Stimulated activated CD4-positive, alpha-beta T cell treated with anti-CD3 and anti-CD28 coated beads, Interleukin-4, amount 100 ng/mL, for 1 hour (primary cell): Measurements from ENCODE around the gene EREG.

Experiments
- DNase-seq: peaks from one replicate; pipeline ENCODE4 v3.0.0-alpha.2; 2020

The EREG gene

DNA sequence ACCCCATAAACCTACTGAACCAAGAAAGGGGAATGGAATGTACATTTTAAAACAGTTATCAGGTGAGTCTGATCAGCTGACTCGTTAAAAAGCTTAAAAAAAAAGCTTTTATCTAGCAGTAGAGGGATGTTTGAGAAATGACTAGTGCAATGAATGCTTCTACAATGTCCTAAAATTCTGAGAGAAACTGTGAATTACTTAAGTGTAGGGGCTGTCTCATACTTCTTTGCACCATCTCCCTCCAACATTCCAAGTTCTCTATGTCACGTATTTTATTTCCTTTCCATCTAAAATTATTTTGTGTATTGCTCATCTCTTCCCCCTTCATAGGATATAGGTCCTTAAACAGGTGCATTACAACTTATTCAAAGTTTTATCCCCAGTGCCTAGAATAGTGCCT, 68.1 kb downstream of the EREG start:
- DNase-seq = no peak

DNA sequence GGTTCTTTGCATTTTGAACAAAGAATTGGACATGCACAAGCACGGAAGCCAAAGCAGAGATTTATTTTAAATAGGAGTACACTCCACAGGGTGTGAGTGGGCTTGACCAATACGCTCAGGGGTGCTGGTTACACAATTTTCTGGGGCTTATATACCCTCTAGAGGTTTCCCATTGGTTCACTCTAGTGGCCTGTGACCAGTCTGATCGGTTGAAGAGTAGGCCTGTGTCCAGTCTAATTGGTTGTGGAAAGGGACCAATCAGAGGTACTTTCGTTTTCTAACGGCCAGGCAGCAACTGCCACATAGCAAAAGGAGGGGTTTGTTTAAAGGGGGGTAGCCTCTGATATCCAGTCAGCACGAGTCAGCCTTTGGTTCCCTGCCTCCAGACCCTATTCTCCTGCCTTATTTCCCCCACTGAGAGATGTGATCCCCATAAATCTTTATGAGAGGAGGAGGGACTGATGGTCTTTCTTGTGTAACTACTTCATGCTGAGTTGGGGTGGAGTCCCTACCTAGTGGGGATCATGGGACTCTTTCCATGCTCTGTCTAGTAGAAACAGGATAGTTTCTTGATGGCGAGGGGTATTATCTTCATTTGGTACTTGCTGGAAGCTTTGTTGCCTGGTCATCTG, 68.7 kb downstream of the EREG start:
- DNase-seq = no peak

DNA sequence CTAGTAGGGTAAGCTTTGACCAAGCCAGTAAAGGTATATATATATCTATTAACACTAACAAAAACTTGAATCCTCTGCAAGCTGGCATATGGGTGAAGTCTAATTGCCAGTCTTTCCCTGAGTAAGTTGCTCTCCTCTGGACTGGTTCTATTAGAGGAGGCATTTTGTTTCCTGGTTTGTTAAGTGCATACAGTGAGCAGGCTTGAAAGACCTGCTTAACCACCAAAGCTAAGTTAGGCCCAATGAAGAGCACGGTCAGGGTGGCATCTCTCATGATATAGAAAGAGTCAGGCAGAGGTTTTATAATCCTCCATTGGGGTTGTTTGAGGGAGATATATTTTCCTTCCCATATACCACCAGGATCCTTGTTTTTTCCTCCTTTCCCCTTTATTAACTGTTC, 70.4 kb downstream of the EREG start:
- no peak for DNase-seq

DNA sequence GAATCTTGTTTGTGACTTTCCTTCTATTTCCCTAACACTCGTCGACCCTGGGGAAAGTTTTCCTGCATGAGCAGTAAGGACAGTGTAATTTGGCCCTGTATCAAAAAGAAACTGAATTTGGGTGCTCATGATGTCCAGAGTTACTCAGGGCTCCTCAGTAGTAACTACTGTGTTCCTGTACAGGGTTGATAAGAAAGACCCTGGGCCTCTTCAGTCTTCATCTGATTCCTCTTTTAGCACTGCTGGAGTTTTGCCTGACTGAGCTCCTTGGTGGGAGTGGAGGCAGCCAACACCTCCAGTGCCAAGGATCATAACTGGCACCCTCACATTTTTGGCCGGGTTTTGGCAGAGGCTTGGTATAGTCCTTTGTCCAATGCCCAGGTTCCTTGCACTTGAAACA, 72.9 kb downstream of the EREG start:
- DNase-seq = no peak
